HEK293 (cell line): ENCODE data around the gene LMO7.

Experiments
- CTCF ChIA-PET: fragments of 350-600 bp; formaldehyde crosslinking; extraction: SDS; loops from one replicate; lab custom pipeline; 2021; ENCODE audit warnings: antibody characterized with exemption; lab: Yijun Ruan, JAX
- POLR2A ChIA-PET: fragments of 300-600 bp; formaldehyde crosslinking; extraction: SDS; loops from one replicate; lab custom pipeline; 2020; ENCODE audit warnings: antibody characterized with exemption, inconsistent platforms; lab: Yijun Ruan, JAX
- H3K27ac ChIP-seq: fragments of 200-500 bp; sonication (Bioruptor generic); 2 replicates; pipeline ENCODE4 v1.5.1; 2014; ENCODE audit warnings: low read depth, low read length, control low read depth, inconsistent platforms; ENCODE audit errors: extremely low read depth
- H3K36me3 ChIP-seq, 2 experiments: fragments of 200-500 bp in 1 of 2; sonication (Bioruptor generic) in 1 of 2; 1 replicate in 1 of 2; 2 replicates in 1 of 2; pipeline ENCODE4 v1.5.1; 2014 to 2017; ENCODE audit warnings: inconsistent platforms in 2 of 2, low read length in 2 of 2; ENCODE audit not compliant: control insufficient read depth in 2 of 2, insufficient read depth in 1 of 2
- H3K4me1 ChIP-seq: fragments of 200-500 bp; sonication (Bioruptor generic); 2 replicates; pipeline ENCODE4 v1.5.1; 2014; ENCODE audit warnings: mild to moderate bottlenecking, low read length, inconsistent platforms; ENCODE audit not compliant: control insufficient read depth, insufficient read depth
- H3K4me3 ChIP-seq: 2 replicates; pipeline ENCODE4 v1.5.1; 2011; ENCODE audit warnings: low read depth, mild to moderate bottlenecking, control low read depth, low read length, moderate library complexity
- H3K9me3 ChIP-seq: fragments of 200-500 bp; sonication (Bioruptor generic); 2 replicates; pipeline ENCODE4 v1.5.1; 2014; ENCODE audit warnings: low read depth, low read length, inconsistent platforms; ENCODE audit not compliant: control insufficient read depth, insufficient read depth
- FEZF1 ChIP-seq: fragments of 450-650 bp; formaldehyde crosslinking; IDR thresholded peaks from 2 replicates; pipeline ENCODE4 v1.5.1; 2016; ENCODE audit warnings: missing biosample characterization, missing genetic modification characterization
- SETDB1 ChIP-seq: IDR thresholded peaks from one replicate; pipeline ENCODE4 v1.6.1; 2017; ENCODE audit warnings: mild to moderate bottlenecking, low read length, moderate library complexity, mixed read lengths; ENCODE audit not compliant: insufficient read length
- ZBTB49 ChIP-seq: fragments of 450-650 bp; formaldehyde crosslinking; IDR thresholded peaks from 2 replicates; pipeline ENCODE4 v1.5.1; 2016; ENCODE audit warnings: missing biosample characterization, missing genetic modification characterization, low read depth
- ZBTB7A ChIP-seq: fragments of 450-650 bp; formaldehyde crosslinking; IDR thresholded peaks from 2 replicates; pipeline ENCODE4 v1.5.1; 2016; ENCODE audit warnings: low read depth, missing biosample characterization, missing genetic modification characterization
- ZFP69B ChIP-seq: fragments of 450-650 bp; formaldehyde crosslinking; IDR thresholded peaks from 2 replicates; pipeline ENCODE4 v1.5.1; 2016; ENCODE audit warnings: missing biosample characterization, missing genetic modification characterization
- ZNF155 ChIP-seq: fragments of 450-650 bp; formaldehyde crosslinking; IDR thresholded peaks from 2 replicates; pipeline ENCODE4 v1.5.1; 2016; ENCODE audit warnings: missing biosample characterization, missing genetic modification characterization
- ZNF174 ChIP-seq: fragments of 450-650 bp; formaldehyde crosslinking; IDR thresholded peaks from 2 replicates; pipeline ENCODE4 v1.5.0; 2017; ENCODE audit warnings: missing biosample characterization, mild to moderate bottlenecking, missing genetic modification characterization
- ZNF175 ChIP-seq: fragments of 450-650 bp; formaldehyde crosslinking; IDR thresholded peaks from 2 replicates; pipeline ENCODE4 v1.5.1; 2016; ENCODE audit warnings: missing biosample characterization, missing genetic modification characterization
- ZNF202 ChIP-seq: fragments of 450-650 bp; formaldehyde crosslinking; IDR thresholded peaks from 2 replicates; pipeline ENCODE4 v1.5.1; 2016; ENCODE audit warnings: missing biosample characterization, missing genetic modification characterization, borderline replicate concordance
- ZNF221 ChIP-seq: fragments of 450-650 bp; formaldehyde crosslinking; IDR thresholded peaks from 2 replicates; pipeline ENCODE4 v1.5.1; 2017; ENCODE audit warnings: missing biosample characterization, missing genetic modification characterization, borderline replicate concordance
- ZNF488 ChIP-seq: fragments of 450-650 bp; formaldehyde crosslinking; IDR thresholded peaks from 2 replicates; pipeline ENCODE4 v1.5.1; 2016; ENCODE audit warnings: missing biosample characterization, missing genetic modification characterization
- ZNF521 ChIP-seq: fragments of 450-650 bp; formaldehyde crosslinking; IDR thresholded peaks from 2 replicates; pipeline ENCODE4 v1.5.1; 2017; ENCODE audit warnings: missing biosample characterization, mild to moderate bottlenecking, missing genetic modification characterization
- ZNF626 ChIP-seq: fragments of 450-650 bp; sonication (Bioruptor Pico); formaldehyde crosslinking; IDR thresholded peaks from 2 replicates; pipeline ENCODE4 v1.5.1; 2018; ENCODE audit warnings: missing biosample characterization, missing genetic modification characterization, inconsistent platforms
- ZNF654 ChIP-seq: fragments of 450-650 bp; formaldehyde crosslinking; IDR thresholded peaks from 2 replicates; pipeline ENCODE4 v1.5.1; 2016; ENCODE audit warnings: low read depth, missing biosample characterization, missing genetic modification characterization
- ZNF791 ChIP-seq: fragments of 450-650 bp; formaldehyde crosslinking; IDR thresholded peaks from 2 replicates; pipeline ENCODE4 v1.5.1; 2016; ENCODE audit warnings: missing biosample characterization, missing genetic modification characterization
- ZSCAN4 ChIP-seq: fragments of 450-650 bp; formaldehyde crosslinking; IDR thresholded peaks from 2 replicates; pipeline ENCODE4 v1.5.1; 2017; ENCODE audit warnings: missing biosample characterization, missing genetic modification characterization
- ZSCAN5A ChIP-seq: fragments of 450-650 bp; formaldehyde crosslinking; IDR thresholded peaks from 2 replicates; pipeline ENCODE4 v1.5.1; 2016; ENCODE audit warnings: missing biosample characterization, missing genetic modification characterization

Gene LMO7

GRCh38 chr13:75829830-75830229 is 193.7 kb downstream of the LMO7 start:
- no peaks in the 10 kb centered on the region for H3K9me3 ChIP-seq
- H3K4me1 ChIP-seq = no peaks in the 10 kb centered on the region
- CTCF ChIA-PET = no interaction called here
- H3K27ac ChIP-seq = no peak overlapping the region
- no peak overlapping the region for H3K4me3 ChIP-seq
- POLR2A ChIA-PET = no interaction called here
- no peak for TF ChIP-seq ZNF626 (tag by site-specific recombination)
- H3K36me3 ChIP-seq = peaks cover 0 to 8% of the 10 kb centered on the region in 2 experiments; a peak in 1 of 3 replicates

GRCh38 chr13:75830842-75831241 is 194.7 kb downstream of the LMO7 start:
- CTCF ChIA-PET = interaction anchor here (0.7 kb wide), 1 partner anchor 161 kb away, joined by 4 read pairs; no protein-coding TSS in a partner anchor
- peaks cover 0 to 2% of the 10 kb centered on the region in 2 experiments; a peak in 1 of 3 replicates for H3K36me3 ChIP-seq
- POLR2A ChIA-PET = no interaction called here
- H3K27ac ChIP-seq = no peak overlapping the region
- no peak for TF ChIP-seq ZNF791 (tag by site-specific recombination)
- no peaks in the 10 kb centered on the region for H3K9me3 ChIP-seq
- no peak overlapping the region for H3K4me3 ChIP-seq
- H3K4me1 ChIP-seq = no peaks in the 10 kb centered on the region

GRCh38 chr13:75831389-75831788 is 195.3 kb downstream of the LMO7 start:
- H3K9me3 ChIP-seq = no peaks in the 10 kb centered on the region
- CTCF ChIA-PET = no interaction called here
- POLR2A ChIA-PET = no interaction called here
- H3K36me3 ChIP-seq = peaks cover 0 to 2% of the 10 kb centered on the region in 2 experiments; a peak in 1 of 3 replicates
- H3K4me3 ChIP-seq = no peak overlapping the region
- H3K4me1 ChIP-seq = no peaks in the 10 kb centered on the region
- H3K27ac ChIP-seq = no peak overlapping the region
- no peak for TF ChIP-seq ZNF654 (tag by site-specific recombination)
- no peak for TF ChIP-seq ZSCAN4 (tag by site-specific recombination)
- peak; percentile 39 for TF ChIP-seq SETDB1

- peaks cover 0 to 2% of the 10 kb centered on the region in 2 experiments; a peak in 1 of 3 replicates for H3K36me3 ChIP-seq
- no peaks in the 10 kb centered on the region for H3K4me1 ChIP-seq
- no peak overlapping the region for H3K4me3 ChIP-seq
- CTCF ChIA-PET = no interaction called here
- H3K27ac ChIP-seq = no peak overlapping the region
- no peaks in the 10 kb centered on the region for H3K9me3 ChIP-seq
- TF ChIP-seq ZNF202 (tag by site-specific recombination) (no peak), ZBTB49 (no peak), ZNF221 (tag by site-specific recombination) (no peak)
- POLR2A ChIA-PET = no interaction called here
Observed at GRCh38 chr13:75832812-75833211, 196.7 kb downstream of the LMO7 start.

- POLR2A ChIA-PET = no interaction called here
- TF ChIP-seq FEZF1 (tag by site-specific recombination) (no peak), ZSCAN5A (no peak), ZNF488 (tag by site-specific recombination) (no peak), ZBTB7A (tag by site-specific recombination) (no peak), ZNF174 (tag by site-specific recombination) (no peak), ZNF175 (tag by site-specific recombination) (no peak), ZNF521 (no peak), ZNF202 (tag by site-specific recombination) (no peak), ZNF155 (no peak), ZFP69B (no peak)
Observed at GRCh38 chr13:75836441-75836840, 200.3 kb downstream of the LMO7 start.

More at GRCh38 chr13:75836441-75836840, 200.3 kb downstream of the LMO7 start:
- CTCF ChIA-PET = interaction anchor here (0.6 kb wide), 1 partner anchor 275 kb away, joined by 3 read pairs; no protein-coding TSS in a partner anchor
- no peak overlapping the region for H3K4me3 ChIP-seq
- H3K27ac ChIP-seq = no peak overlapping the region
- H3K36me3 ChIP-seq = peaks cover 0 to 18% of the 10 kb centered on the region in 2 experiments; a peak in 1 of 3 replicates
- no peaks in the 10 kb centered on the region for H3K4me1 ChIP-seq
- no peaks in the 10 kb centered on the region for H3K9me3 ChIP-seq
